Activated CD4-positive, alpha-beta T cell treated with anti-CD3 and anti-CD28 coated beads, Interleukin-10, Interleukin-2, amounts not matched to agents 100 ng/mL and 50 ng/mL, durations not matched to agents 16 hours and 8 hours (primary cell): ENCODE data around the gene IFNLR1.

Experiments
- DNase-seq: peaks from one replicate; pipeline ENCODE4 v3.0.0-alpha.2; 2020

The IFNLR1 gene

GRCh38 chr1:24119859-24120756, 67.0 kb downstream of the IFNLR1 start:
- DNase-seq, result no peak

- no peak for DNase-seq
Observed at GRCh38 chr1:24119489-24119858, 67.6 kb downstream of the IFNLR1 start.

GRCh38 chr1:24118410-24119242, 68.5 kb downstream of the IFNLR1 start:
- no peak for DNase-seq

GRCh38 chr1:24117722-24118409, 69.2 kb downstream of the IFNLR1 start:
- no peak for DNase-seq

GRCh38 chr1:24117132-24117531, 70.0 kb downstream of the IFNLR1 start:
- DNase-seq, result no peak

GRCh38 chr1:24114753-24115152, 72.3 kb downstream of the IFNLR1 start:
- DNase-seq, result no peak

- DNase-seq, result no peak
Observed at GRCh38 chr1:24113641-24114033, 73.5 kb downstream of the IFNLR1 start.

- peak; percentile 56 for DNase-seq
Observed at GRCh38 chr1:24111996-24112779, 74.9 kb downstream of the IFNLR1 start, which contains the start of gene MYOM3. Gene MYOM3, minus strand, starts transcription at chr1:24112135. Its CDS starts 3,499 bp downstream, at chr1:24108636.

- DNase-seq, result no peak
Observed at GRCh38 chr1:24111262-24111995, 75.7 kb downstream of the IFNLR1 start.

- no peak for DNase-seq
Observed at GRCh38 chr1:24110642-24111261, 76.3 kb downstream of the IFNLR1 start.

- DNase-seq, result no peak
Observed at GRCh38 chr1:24109686-24110475, 77.2 kb downstream of the IFNLR1 start.

GRCh38 chr1:24109166-24109483, 78.0 kb downstream of the IFNLR1 start:
- DNase-seq, result no peak

GRCh38 chr1:24108334-24109165, 78.5 kb downstream of the IFNLR1 start:
- peak; percentile 8 for DNase-seq

GRCh38 chr1:24107462-24108138, 79.5 kb downstream of the IFNLR1 start:
- DNase-seq, result no peak

- DNase-seq, result no peak
Observed at GRCh38 chr1:24105368-24106160, 81.5 kb downstream of the IFNLR1 start.

- DNase-seq, result no peak
Observed at GRCh38 chr1:24104854-24105253, 82.2 kb downstream of the IFNLR1 start.
